GM18505 (cell line): ENCODE data around the gene PGC.
A peak's percentile ranks its signal among the peaks of the same experiment; 100 is the strongest.

ENCODE experiments used
- ATAC-seq: cut with Tn5 transposase; IDR thresholded peaks from one replicate; pipeline ENCODE4 v1.9.1; 2021; ENCODE audit not compliant: unreplicated experiment
- POLR2A ChIP-seq: IDR thresholded peaks from 4 replicates; pipeline ENCODE4 v1.6.1; 2011; ENCODE audit warnings: borderline replicate concordance; ENCODE audit not compliant: insufficient read depth, insufficient read length; ENCODE audit errors: extremely low read depth

PGC gene

GRCh38 chr6:41726876-41727275 lies 20.3 kb downstream of the PGC start:
- ATAC-seq: no peak
- TF ChIP-seq POLR2A: no peak

GRCh38 chr6:41724586-41725501 lies 22.4 kb downstream of the PGC start:
- TF ChIP-seq POLR2A: no peak
- ATAC-seq: no peak

DNA sequence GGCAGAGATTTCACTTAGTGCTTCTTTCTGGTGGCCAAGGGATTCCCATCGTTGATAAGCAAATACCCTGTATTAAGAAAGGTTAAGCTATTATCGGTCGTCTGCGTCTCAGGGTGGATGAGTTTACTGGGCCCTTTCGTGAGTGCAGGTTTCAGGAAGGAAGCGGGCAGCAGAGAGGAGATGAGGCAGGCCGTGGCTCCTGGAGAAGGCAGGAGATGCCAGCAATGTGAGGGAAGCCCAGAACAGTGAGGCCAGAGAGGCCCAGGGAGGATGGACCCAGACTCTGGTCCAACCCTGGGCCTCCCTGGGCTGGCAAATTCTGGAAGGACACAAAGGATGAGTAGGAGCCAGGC lies 23.0 kb downstream of the PGC start:
- TF ChIP-seq POLR2A: no peak
- no peak for ATAC-seq

- peak; percentile 71 for TF ChIP-seq POLR2A
- peak; percentile 63 for ATAC-seq
Observed at GRCh38 chr6:41723530-41724227, 23.5 kb downstream of the PGC start.

DNA sequence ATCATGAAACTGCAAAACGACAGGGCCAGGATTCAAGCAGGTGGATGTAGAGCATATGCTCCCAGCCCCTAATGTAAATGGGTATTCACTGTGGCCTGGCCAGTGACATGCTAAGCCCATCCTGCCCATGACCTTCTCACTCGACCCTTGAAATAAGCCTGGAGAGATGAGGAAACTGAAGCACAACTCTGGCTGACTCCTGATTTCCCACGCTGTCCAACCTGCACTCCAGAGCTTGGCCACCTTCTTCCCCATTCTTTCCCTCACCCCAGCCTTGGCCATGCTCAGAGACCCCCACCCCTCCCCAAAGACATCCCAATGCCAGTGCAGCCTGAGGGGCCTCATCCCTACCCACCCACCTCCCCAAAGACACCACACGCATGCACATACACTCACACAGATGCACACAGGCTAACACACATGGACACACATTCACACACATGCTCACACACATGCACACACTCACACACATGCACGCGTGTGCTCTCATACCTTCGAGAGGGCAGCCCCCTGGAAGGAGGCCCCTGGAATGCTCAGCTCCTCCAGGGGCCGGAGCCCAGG lies 24.1 kb downstream of the PGC start:
- no peak for TF ChIP-seq POLR2A
- ATAC-seq: peak; percentile 9

GRCh38 chr6:41721414-41721813 lies 25.8 kb downstream of the PGC start:
- no peak for TF ChIP-seq POLR2A

GRCh38 chr6:41720783-41721182 lies 26.4 kb downstream of the PGC start:
- no peak for ATAC-seq
- TF ChIP-seq POLR2A: no peak

More at GRCh38 chr6:41721414-41721813, 25.8 kb downstream of the PGC start:
- ATAC-seq: no peak

DNA sequence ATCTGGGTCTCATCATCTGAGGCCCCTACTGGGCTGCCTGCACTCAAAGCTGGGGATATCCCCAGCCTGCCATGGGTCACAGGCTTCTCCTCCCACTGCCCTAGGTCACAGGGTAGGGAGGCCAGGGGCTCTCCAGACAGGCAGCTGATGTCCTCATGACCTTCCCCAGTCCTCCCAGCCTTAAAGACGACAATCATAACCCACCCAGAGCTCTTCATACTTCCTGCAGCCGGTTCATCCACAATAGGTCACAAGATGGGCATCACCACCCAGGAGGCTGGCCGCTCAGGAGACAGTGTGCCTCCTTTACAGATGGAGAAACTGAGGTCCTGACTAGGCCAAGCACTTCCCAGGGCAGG lies 27.0 kb downstream of the PGC start:
- no peak for TF ChIP-seq POLR2A
- no peak for ATAC-seq

GRCh38 chr6:41719436-41720261 lies 27.5 kb downstream of the PGC start:
- TF ChIP-seq POLR2A: no peak
- ATAC-seq: no peak

- no peak for ATAC-seq
- TF ChIP-seq POLR2A: no peak
Observed at GRCh38 chr6:41718828-41719227, 28.4 kb downstream of the PGC start.

DNA sequence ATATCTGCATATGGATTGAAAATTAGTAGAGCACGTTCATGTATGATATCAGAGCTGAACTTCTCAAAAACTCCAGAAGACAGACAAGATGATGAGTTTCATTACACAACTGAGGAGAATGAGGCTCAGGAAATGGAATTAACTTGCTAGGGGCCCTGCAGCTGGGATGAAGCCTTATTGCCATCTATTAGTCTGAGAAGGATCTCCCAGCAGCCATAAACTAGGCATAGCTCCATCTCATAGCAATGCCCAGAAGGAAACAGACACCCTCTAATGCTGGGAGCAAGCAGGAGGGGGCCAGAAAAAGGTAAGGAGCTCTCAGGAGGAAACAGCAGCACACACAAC lies 29.8 kb downstream of the PGC start:
- no peak for ATAC-seq
- no peak for TF ChIP-seq POLR2A

GRCh38 chr6:41716516-41717391 lies 30.4 kb downstream of the PGC start:
- no peak for ATAC-seq
- TF ChIP-seq POLR2A: no peak
